GM21447 (cell line): ENCODE data around the gene KIR2DL4.
"Not testable (repeated sequence)": the region's sequence is repeated elsewhere in the genome, so short reads cannot be mapped to it uniquely, and the experiment has no call there.

Experiments
- ATAC-seq: cut with Tn5 transposase; IDR thresholded peaks from one replicate; pipeline ENCODE4 v1.9.1; 2021; ENCODE audit not compliant: unreplicated experiment

Gene KIR2DL4

DNA sequence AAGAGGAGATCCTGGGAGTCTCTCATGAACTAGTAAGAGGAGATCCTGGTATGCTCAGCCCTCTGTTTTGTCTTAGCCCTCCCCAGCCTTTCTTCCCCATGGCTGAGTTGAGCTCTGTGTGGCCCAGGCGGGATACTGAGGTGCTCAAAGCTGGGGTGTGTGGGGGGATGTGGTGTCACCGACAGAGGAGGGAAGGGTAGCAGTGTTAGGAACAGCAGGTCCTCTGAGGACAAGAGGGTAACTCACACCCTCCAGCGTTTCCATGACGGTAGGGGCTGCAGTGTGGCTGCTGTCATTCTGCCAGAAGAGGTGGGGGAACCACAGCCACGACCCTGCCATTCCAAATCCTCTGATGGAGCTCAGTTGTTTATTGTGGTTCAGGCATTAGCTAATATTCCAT is 691 bp downstream of the KIR2DL4 start:
- ATAC-seq = no peak

DNA sequence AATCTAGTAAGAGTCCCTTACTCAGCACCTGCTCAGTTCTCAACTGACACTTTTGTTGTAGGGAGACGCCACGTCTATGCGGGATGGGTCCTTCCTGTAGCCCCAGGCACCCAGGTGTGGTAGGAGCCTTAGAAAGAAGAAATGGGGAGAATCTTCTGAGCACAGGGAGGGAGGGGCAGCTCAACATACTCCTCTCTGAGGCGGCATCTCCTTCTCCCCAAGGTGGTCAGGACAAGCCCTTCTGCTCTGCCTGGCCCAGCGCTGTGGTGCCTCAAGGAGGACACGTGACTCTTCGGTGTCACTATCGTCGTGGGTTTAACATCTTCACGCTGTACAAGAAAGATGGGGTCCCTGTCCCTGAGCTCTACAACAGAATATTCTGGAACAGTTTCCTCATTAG is 1.2 kb downstream of the KIR2DL4 start:
- ATAC-seq = no peak

DNA sequence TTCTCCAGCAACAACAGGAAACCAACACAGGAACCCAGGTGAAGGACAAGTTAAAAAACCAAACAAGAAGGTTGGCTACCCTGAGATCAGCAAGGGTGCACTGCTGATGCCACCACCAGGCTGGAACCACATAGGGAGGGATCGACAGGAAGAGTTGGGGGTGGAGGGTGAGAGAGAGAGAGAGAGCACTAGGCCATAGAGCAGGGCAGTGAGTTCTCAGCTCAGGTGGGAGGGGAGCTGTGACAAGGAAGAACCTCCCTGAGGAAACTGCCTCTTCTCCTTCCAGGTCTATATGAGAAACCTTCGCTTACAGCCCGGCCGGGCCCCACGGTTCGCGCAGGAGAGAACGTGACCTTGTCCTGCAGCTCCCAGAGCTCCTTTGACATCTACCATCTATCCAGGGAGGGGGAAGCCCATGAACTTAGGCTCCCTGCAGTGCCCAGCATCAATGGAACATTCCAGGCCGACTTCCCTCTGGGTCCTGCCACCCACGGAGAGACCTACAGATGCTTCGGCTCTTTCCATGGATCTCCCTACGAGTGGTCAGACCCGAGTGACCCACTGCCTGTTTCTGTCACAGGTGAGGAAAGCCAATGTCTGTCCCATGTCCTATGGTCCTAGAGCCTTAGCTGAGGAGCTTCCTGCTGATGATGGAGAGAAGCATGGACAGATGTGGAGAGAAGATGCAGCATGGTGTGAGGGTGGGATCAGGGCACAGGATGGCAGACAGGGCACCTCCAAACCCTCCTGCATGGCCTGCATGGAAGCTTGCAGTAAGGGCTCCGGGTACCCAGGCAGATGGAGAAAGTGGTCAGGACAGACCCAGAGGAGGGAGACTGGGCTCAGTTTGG is 2.5 kb downstream of the KIR2DL4 start:
- no peak for ATAC-seq

GRCh38 chr19:54806516-54806838 is 3.1 kb downstream of the KIR2DL4 start:
- no peak for ATAC-seq

DNA sequence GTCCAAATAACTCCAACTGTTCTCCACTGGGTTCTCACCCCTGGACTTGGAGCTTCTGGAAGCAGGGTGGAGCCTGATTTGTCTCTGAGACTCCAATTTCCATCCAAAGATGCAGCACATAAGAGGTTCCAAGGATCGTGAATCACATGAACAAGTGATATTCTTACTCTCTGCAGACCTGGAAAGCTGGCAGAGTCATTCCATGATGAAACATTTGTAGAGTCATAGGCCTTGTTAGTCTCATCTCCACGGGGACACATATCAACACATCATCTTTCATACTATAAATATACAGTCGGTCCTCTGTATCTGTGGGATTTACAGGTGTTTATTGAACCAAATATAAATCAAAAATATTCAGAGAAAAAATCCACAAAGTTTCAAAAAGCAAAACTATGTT is 11.2 kb downstream of the KIR2DL4 start:
- ATAC-seq = not testable (repeated sequence)

DNA sequence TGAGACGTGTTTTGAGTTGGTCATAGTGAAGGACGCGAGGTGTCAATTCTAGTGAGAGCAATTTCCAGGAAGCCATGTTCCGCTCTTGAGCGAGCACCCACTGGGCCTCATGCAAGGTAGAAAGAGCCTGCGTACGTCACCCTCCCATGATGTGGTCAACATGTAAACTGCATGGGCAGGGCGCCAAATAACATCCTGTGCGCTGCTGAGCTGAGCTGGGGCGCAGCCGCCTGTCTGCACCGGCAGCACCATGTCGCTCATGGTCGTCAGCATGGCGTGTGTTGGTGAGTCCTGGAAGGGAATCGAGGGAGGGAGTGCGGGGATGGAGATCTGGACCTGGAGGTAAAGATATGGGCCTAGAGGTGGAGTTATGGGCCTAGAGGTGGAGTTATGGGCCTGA is 12.8 kb downstream of the KIR2DL4 start, which contains the start of gene KIR3DL1:
TSS of gene KIR3DL1 (plus strand) at position 218 of the 400 bp plus-strand sequence.
- not testable (repeated sequence) for ATAC-seq

- ATAC-seq = no peak
Measured at GRCh38 chr19:54817670-54818536, 14.5 kb downstream of the KIR2DL4 start.

GRCh38 chr19:54824416-54824815 is 21.0 kb downstream of the KIR2DL4 start:
- ATAC-seq = not testable (repeated sequence)

DNA sequence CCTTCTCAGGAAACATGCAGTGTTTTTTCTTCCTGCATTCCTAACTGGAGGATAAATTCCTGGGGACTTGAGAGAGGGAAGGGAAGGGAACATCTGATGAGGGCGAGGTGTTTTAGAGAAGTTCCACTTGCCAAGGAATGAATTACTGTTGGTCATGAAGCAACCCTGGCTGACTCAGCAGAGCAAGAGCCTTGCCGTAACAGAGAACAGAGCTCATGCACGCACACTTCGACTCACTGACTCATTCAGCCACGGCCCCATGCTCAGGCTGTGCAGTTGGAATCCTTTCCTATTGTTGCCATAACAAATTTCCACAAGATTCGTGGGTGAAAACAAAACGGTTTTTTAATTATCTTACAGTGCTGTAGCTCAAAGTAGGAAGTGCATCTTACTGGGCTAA is 21.9 kb downstream of the KIR2DL4 start:
- ATAC-seq = not testable (repeated sequence)

DNA sequence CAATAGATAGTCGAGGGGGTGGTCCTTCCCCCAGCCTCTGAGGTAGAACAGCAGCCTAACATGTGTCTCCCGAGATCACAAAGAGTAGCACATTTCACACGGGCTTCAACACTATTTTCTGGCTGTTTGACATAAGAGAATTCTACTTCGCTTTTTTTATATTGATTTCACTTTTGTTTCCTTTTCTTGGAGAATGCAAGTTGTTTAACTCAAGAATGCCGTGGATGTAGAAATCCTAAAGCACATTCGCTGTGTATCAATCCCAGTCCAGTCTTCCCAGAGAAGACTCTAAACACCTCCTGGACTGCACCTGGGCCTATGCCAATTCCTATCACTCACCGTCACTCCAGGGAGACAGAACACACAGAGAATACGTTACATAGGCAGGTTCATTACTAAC is 24.7 kb downstream of the KIR2DL4 start:
- ATAC-seq = not testable (repeated sequence)

DNA sequence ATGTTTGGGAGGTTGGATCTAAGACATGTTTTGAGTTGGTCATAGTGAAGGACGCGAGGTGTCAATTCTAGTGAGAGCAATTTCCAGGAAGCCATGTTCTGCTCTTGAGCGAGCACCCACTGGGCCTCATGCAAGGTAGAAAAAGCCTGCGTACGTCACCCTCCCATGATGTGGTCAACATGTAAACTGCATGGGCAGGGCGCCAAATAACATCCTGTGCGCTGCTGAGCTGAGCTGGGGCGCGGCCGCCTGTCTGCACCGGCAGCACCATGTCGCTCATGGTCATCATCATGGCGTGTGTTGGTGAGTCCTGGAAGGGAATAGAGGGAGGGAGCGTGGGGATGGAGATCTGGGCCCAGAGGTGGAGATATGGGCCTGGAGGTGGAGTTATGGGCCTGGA is 29.1 kb downstream of the KIR2DL4 start, which contains the start of gene KIR2DS4:
TSS of gene KIR2DS4 (plus strand) at position 181 of the 400 bp plus-strand sequence.
- not testable (repeated sequence) for ATAC-seq

DNA sequence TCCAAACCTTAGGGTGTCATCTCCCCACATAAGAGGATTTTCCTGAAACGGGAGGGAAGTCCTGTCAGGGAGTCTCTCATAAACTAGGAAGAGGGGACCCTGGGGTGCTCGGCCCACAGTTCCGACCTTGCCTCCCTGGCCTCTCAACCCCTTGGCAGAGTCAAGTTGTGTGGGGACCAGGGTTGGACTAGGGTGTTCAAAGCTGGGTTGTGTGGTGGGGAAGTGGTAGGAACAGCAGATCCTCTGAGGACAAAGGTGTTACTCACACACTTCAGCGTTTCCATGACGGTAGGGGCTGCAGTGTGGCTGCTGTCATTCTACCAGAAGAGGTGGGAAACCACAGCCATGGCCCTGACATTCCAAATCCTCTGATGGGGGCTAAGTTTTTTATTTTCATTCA is 31.7 kb downstream of the KIR2DL4 start:
- ATAC-seq = not testable (repeated sequence)

DNA sequence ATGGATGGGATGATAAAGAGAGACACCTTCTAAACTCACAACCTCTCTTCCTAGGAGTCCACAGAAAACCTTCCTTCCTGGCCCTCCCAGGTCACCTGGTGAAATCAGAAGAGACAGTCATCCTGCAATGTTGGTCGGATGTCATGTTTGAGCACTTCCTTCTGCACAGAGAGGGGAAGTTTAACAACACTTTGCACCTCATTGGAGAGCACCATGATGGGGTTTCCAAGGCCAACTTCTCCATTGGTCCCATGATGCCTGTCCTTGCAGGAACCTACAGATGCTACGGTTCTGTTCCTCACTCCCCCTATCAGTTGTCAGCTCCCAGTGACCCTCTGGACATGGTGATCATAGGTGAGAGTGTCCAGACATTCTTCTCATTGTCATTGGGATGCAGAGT is 34.1 kb downstream of the KIR2DL4 start:
- not testable (repeated sequence) for ATAC-seq

GRCh38 chr19:54843171-54843570 is 39.8 kb downstream of the KIR2DL4 start:
- ATAC-seq = not testable (repeated sequence)

DNA sequence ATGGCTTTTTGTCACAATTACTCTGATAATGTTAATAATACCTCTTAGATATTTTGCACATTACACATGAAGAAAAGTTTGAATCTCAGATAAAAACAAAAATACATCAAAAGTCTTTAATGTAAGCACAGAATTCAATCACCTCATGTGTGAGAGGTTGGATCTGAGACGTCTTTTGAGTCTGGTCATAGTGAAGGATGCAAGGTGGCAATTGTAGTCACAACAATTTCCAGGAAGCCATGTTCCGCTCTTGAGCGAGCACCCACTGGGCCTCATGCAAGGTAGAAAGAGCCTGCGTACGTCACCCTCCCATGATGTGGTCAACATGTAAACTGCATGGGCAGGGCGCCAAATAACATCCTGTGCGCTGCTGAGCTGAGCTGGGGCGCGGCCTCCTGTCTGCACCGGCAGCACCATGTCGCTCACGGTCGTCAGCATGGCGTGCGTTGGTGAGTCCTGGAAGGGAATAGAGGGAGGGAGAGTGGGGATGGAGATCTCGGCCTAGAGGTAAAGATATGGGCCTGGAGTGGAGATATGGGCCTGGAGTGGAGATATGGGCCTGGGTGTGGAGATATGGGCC is 46.7 kb downstream of the KIR2DL4 start, which contains the start of gene KIR3DL2:
TSS of gene KIR3DL2 (plus strand) at position 383 of the 580 bp plus-strand sequence. CDS start at position 416, 33 bp downstream.
- ATAC-seq = not testable (repeated sequence)

DNA sequence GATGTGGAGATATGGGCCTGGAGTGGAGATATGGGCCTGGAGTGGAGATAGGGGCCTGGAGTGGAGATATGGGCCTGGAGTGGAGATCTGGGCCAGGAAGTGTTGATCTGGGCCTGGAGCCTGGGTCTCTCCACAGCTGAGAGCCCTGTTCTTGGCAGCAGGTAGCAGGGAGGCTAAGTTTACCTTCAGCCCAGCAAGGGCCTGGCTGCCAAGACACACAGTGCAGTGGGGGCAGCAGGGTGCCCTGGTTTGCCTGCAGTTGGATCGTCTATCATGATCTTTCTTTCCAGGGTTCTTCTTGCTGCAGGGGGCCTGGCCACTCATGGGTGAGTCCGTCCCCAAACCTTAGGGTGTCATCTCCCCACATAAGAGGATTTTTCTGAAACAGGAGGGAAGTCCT is 47.5 kb downstream of the KIR2DL4 start:
- no peak for ATAC-seq

DNA sequence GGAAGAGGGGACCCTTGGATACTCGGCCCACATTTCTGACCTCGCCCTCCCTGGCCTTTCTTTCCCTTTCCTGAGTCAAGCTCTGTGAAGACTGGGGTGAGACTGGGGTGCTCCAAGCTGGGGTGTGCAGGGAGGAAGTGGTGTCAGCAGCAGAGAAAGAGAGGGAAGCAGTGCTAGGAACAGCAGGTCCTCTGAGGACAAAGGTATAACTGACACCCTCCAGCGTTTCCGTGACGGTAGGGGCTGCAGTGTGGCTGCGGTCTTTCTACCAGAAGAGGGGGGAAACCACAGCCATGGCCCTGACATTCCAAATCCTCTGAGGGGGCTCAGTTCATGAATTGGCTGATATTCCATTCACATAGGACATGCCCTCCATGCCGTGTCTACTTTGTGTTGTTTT is 47.9 kb downstream of the KIR2DL4 start:
- no peak for ATAC-seq

DNA sequence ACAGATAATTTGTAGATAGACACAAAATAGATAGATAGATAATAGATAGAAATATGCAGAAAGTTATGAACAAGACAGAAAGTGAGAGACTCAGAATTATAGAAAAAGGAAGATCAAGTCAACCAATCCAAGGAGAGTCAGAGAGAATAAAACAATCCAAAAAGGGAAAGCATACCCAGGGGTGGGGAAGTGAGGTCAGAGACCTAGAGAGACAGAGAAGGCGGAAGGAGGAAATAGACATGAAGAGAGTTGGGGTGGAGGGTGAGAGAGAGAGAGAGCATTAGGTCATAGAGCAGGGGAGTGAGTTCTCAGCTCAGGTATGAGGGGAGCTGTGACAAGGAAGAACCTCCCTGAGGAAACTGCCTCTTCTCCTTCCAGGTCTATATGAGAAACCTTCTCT is 51.8 kb downstream of the KIR2DL4 start:
- ATAC-seq = not testable (repeated sequence)

- not testable (repeated sequence) for ATAC-seq
Measured at GRCh38 chr19:54858476-54858875, 55.1 kb downstream of the KIR2DL4 start.

GRCh38 chr19:54859421-54859820 is 56.0 kb downstream of the KIR2DL4 start:
- not testable (repeated sequence) for ATAC-seq

DNA sequence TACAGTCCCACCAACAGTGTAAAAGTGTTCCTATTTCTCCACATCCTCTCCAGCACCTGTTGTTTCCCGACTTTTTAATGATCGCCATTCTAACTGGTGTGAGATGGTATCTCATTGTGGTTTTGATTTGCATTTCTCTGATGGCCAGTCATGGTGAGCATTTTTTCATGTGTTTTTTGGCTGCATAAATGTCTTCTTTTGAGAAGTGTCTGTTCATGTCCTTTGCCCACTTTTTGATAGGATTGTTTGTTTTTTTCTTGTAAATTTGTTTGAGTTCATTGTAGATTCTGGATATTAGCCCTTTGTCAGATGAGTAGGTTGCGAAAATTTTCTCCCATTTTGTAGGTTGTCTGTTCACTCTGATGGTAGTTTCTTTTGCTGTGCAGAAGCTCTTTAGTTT is 60.0 kb downstream of the KIR2DL4 start:
- ATAC-seq = not testable (repeated sequence)
